ENCODE results near the gene PRKG1.

Gene PRKG1

DNA sequence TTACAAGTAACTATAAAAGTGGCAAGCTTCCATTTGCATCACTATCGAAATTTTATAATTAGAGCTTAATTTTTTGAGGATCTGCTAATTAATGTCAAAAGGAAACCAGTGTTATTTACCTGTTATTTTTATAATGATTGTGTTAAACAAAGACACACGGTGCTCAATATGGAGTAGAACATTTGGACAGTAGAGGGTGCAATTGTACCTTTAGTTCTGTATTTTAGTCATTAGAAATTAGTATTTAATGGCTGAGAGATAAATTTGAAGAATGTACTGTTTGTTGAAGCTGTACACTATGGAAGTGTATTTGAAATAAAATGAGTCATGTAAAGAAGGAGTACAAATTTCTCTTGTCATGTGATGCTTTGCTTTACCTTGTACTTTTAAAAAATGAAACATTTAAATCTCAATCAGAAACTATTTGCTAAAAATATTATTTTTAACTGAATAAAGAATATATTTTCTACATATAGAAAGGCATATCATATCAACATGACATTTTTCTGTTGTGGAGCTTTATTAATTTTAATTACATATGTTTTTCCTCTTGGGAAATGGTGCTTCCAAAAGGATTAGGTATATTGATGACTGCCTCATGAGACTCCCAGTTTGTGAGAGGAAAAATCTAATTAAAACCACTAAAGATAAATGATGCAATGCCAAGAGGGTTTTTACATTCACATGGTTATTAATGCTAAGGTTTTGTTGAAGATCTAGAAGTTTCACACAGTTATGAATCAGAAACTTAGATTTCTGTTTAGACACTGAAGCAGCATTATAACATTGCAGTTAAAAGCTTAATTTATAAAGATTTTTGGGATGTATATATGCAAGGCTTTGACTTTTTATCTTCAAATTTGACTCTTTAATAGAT, 10.4 kb upstream of the PRKG1 start:
- peak; percentile 11 for DNase-seq (ENCODE audit: low read depth)
- TF ChIP-seq, protein P1, sequence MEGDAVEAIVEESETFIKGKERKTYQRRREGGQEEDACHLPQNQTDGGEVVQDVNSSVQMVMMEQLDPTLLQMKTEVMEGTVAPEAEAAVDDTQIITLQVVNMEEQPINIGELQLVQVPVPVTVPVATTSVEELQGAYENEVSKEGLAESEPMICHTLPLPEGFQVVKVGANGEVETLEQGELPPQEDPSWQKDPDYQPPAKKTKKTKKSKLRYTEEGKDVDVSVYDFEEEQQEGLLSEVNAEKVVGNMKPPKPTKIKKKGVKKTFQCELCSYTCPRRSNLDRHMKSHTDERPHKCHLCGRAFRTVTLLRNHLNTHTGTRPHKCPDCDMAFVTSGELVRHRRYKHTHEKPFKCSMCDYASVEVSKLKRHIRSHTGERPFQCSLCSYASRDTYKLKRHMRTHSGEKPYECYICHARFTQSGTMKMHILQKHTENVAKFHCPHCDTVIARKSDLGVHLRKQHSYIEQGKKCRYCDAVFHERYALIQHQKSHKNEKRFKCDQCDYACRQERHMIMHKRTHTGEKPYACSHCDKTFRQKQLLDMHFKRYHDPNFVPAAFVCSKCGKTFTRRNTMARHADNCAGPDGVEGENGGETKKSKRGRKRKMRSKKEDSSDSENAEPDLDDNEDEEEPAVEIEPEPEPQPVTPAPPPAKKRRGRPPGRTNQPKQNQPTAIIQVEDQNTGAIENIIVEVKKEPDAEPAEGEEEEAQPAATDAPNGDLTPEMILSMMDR (IDR thresholded peaks at IDR 0.05; ENCODE audit: insufficient read depth, low read depth, low read length, missing control alignments) = peak; percentile 7
- no peak overlapping the region for H3K4me3 ChIP-seq (ENCODE audit: low read depth, low read length)

DNA sequence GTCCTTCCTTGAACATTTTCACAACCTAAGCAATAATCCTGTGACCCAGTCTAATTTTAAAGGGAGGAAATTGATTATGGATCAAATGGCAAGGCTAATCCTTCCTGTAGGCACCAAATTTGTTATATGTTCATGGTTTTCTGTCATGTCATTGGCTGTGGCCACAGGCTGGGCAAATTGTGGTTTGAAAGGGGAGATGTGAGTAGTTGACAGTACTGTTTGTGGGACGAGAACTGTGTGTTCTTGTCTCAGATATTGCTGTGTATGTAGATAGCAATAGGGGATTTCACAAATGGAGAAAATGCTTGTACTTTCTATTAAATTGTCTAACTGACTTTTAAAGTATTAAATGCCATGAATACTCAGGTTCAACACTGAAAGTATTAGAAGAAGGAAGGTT, 8.1 kb upstream of the PRKG1 start:
- no peak for DNase-seq (ENCODE audit: low read depth)
- no peak overlapping the region for H3K4me3 ChIP-seq (ENCODE audit: low read depth, low read length)
- TF ChIP-seq, protein P1 (IDR thresholded peaks at IDR 0.05; ENCODE audit: insufficient read depth, low read depth, low read length, missing control alignments) = no peak

DNA sequence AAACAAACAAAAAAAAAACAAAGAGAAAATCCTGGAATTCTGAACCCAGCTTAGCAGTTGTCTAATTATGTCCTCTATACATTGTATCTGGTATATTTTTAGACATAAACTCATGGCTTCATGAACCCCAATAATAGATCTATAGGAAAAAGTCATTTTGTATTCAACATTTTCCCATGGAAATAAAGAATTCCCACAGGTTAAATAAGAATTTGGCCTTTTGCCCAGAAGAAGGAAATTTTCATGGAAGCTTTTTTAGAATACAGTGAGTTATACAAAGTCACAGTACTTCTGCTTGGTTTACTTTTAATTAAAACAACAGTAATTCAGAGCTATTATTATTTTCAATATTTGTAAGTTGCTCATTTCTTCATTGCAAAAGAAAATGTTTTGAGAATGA, 2.1 kb upstream of the PRKG1 start:
- TF ChIP-seq, protein P1 (IDR thresholded peaks at IDR 0.05; ENCODE audit: insufficient read depth, low read depth, low read length, missing control alignments) = no peak
- no peak for DNase-seq (ENCODE audit: low read depth)
- no peak overlapping the region for H3K4me3 ChIP-seq (ENCODE audit: low read depth, low read length)

DNA sequence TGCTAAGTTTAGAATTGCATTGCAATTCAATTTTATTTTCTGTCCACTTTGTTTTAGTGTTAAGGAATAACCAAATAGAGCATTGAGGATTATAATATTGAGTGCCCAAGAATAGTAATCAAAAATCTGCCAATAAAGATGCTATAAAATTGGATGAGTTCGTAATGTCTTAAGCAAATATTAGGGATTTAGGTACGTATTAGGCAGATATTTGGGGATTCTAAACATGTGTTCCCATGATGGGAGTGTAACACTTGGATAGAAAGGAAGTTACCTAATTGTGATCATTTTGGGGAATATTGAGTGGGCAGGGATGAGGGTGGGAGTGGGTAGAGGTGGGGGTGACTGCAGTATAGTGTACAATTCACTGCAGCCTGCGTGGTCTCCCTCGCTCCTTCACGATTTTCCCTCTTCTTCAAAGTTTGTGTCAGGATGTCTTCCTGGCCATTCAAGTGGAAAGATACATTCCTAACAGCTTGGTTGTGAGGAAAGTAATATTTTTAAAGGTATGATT, 1.3 kb upstream of the PRKG1 start:
- no peak for DNase-seq (ENCODE audit: low read depth)
- TF ChIP-seq, protein P1 (IDR thresholded peaks at IDR 0.05; ENCODE audit: insufficient read depth, low read depth, low read length, missing control alignments) = no peak
- no peak overlapping the region for H3K4me3 ChIP-seq (ENCODE audit: low read depth, low read length)

DNA sequence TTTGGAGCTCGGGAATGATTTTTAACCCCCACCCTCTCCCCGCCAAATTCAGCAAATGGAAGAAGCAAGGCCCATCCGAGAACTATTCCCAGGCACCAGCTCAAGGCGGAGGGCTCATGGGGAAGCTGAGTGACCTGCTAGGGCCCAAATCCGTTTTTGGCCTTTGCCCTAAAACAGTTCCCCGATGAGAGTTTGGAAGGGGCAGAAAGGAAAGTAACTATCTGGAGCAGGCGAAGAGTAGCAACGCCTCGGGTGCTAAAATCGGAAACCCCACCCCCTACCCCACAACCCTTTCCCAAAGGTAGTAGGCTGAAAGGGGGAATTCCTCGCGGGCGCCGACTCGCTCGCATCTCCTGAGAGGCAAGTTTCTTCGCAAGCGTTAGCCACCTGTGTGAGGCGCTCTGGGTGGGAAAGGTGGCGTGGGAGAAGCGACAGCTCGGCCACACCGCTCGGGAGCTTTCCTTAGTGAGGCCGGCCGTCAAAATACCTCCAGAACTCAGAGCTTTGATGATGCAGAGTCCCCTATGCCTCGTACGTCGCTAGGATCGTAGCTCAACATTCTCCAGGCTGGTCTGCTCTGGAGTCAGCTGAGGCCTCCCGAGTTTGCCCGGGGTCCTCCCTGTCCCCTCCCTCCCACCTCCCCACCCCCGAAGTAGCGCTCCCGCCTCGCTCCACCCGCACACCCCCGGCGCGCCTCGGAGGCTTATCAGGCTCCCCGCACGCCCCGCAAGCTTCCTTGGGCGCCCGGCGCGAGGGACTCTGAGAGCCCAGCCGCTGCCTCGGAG, 642 bp upstream of the PRKG1 start:
- DNase-seq (ENCODE audit: low read depth) = no peak
- TF ChIP-seq, protein P1 (IDR thresholded peaks at IDR 0.05; ENCODE audit: insufficient read depth, low read depth, low read length, missing control alignments) = no peak
- H3K4me3 ChIP-seq (ENCODE audit: low read depth, low read length) = no peak overlapping the region

DNA sequence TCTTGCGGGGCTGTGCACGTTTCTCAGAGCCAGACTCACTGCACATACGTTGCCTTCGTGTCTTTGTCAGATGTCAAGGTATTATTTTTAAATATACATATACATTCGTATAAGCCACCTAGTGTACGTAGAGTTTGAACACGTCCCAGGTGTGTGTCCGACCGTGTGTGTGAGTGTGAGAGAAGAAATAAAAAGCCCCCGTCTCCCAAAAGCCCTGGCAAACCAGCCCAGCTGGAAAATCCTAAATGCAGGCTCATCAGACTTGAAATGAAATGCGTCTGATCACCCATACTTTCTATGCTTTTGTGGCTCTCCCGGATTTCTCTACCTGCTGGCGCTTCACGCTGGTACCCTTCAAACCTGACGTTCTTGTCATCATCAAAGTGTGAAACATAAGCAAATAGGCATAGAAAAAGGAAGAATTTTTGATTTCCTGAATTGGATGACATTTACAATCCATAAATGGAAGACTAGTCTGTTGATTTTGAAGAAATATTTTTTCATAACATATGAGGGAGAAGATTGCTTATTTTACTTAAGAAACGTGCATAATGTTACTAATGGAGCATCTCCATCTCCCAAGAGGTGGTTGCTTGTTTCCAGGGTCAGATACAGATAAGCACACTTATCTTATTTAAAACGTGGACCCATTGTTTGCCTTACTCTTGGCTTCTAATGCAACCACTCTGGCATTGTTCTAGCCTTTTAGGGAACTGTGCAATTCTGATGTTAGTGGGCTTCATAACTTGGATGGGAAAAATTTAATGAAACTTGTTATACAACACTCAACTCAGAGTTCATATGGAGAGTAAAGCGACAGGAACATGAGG, 971 bp downstream of the PRKG1 start:
- DNase-seq (ENCODE audit: low read depth) = no peak
- no peak overlapping the region for H3K4me3 ChIP-seq (ENCODE audit: low read depth, low read length)
- TF ChIP-seq, protein P1 (IDR thresholded peaks at IDR 0.05; ENCODE audit: insufficient read depth, low read depth, low read length, missing control alignments) = no peak
